GM19351 (cell line): ENCODE results near the gene PSMC2.
"Not testable (repeated sequence)": the region's sequence is repeated elsewhere in the genome, so short reads cannot be mapped to it uniquely, and the experiment has no call there.

ENCODE experiments used
- ATAC-seq: cut with Tn5 transposase; IDR thresholded peaks from one replicate; pipeline ENCODE4 v1.9.1; 2021; ENCODE audit warnings: mild to moderate bottlenecking, moderate library complexity; ENCODE audit not compliant: unreplicated experiment

PSMC2 gene

GRCh38 chr7:103373866-103374643, 26.6 kb downstream of the PSMC2 start:
- no peak for ATAC-seq

- no peak for ATAC-seq
These were observed 32.0 kb downstream of the PSMC2 start for GRCh38 chr7:103379270-103379975.

GRCh38 chr7:103380395-103381191, 33.1 kb downstream of the PSMC2 start:
- no peak for ATAC-seq

- ATAC-seq: no peak
These were observed 34.0 kb downstream of the PSMC2 start for GRCh38 chr7:103381280-103382031.

- ATAC-seq: no peak
These were observed 34.6 kb downstream of the PSMC2 start for GRCh38 chr7:103382032-103382402.

- ATAC-seq: no peak
These were observed 39.8 kb downstream of the PSMC2 start for GRCh38 chr7:103387242-103387641.

- no peak for ATAC-seq
These were observed 41.2 kb downstream of the PSMC2 start for GRCh38 chr7:103388469-103389140.

- ATAC-seq: no peak
These were observed 41.8 kb downstream of the PSMC2 start for GRCh38 chr7:103389263-103389662.

GRCh38 chr7:103391150-103391549, 43.7 kb downstream of the PSMC2 start:
- no peak for ATAC-seq

- no peak for ATAC-seq
These were observed 44.5 kb downstream of the PSMC2 start for GRCh38 chr7:103391976-103392375.

- no peak for ATAC-seq
These were observed 47.1 kb downstream of the PSMC2 start for GRCh38 chr7:103394566-103394965.

GRCh38 chr7:103395071-103395470, 47.6 kb downstream of the PSMC2 start:
- ATAC-seq: no peak

GRCh38 chr7:103396471-103396870, 49.0 kb downstream of the PSMC2 start:
- no peak for ATAC-seq

- ATAC-seq: no peak
These were observed 51.2 kb downstream of the PSMC2 start for GRCh38 chr7:103398483-103399127.

GRCh38 chr7:103399687-103400086, 52.2 kb downstream of the PSMC2 start:
- ATAC-seq: not testable (repeated sequence)

GRCh38 chr7:103405789-103406613, 58.6 kb downstream of the PSMC2 start:
- not testable (repeated sequence) for ATAC-seq

- ATAC-seq: no peak
These were observed 64.7 kb downstream of the PSMC2 start for GRCh38 chr7:103412151-103412550.

GRCh38 chr7:103413407-103413806, 66.0 kb downstream of the PSMC2 start:
- ATAC-seq: no peak

GRCh38 chr7:103418241-103418640, 70.8 kb downstream of the PSMC2 start:
- no peak for ATAC-seq
